DMS79 treated with DMSO at 0.1 percent for 48 hours (cell line): ENCODE results near the gene CDC42BPA.
A peak's percentile ranks its signal among the peaks of the same experiment; 100 is the strongest.
"Not testable (repeated sequence)": the region's sequence is repeated elsewhere in the genome, so short reads cannot be mapped to it uniquely, and the experiment has no call there.

Experiments used
- DNase-seq: peaks from one replicate; lab custom pipeline; 2025; lab: John Stamatoyannopoulos, UW

CDC42BPA gene

GRCh38 chr1:227306689-227307088 lies 11.6 kb downstream of the CDC42BPA start:
- DNase-seq = peak; percentile 80

DNA sequence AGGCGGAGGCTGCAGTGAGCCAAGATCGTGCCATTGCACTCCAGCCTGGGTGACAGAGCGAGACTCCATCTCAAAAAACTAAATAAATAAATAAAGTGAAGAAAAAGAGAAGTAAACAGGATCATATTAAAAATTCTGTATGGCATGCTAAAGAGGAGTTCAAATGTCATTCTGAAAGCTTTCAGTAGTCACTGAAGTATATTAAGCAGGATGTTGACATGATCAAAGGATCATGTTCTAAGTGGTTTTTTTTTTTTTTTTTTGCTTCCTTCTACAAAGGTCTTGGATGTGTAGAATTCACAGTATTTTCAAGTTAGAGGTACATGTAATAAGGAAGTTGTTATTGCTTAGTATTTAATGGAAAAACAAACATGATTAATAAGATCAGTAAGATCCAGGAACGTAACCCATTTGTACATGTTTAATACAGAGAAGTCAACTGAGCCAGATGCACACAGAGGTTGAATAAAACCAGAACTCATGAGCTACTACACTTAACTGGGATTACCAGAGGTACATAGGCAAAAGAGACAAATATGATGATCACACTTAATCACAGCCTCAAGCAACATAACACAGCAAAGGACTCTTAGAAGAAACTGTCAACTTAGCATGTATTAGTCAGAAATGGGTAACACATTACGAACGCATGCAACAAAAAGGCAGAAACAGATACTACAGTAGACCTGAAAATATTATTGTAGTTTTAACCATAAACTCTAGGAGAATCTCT lies 12.2 kb downstream of the CDC42BPA start:
- DNase-seq = peak; percentile 69

DNA sequence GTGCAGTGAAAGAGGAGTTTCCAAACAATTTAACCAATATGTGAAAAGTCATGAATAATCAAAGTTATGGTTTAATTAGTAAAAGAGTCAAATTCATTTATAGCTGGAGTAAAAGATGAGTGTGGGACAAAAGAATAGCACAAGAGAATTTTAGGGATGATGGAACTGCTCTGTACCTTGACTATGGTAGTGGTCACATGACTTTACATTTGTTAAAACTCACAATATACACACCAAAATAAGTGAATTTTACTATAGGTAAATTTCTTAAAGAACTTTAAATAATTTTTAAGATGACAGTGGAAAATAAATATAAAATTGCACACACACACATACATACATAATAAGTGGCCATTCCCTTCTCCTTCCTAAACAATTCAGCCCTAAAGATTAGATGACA lies 13.6 kb downstream of the CDC42BPA start:
- no peak for DNase-seq

DNA sequence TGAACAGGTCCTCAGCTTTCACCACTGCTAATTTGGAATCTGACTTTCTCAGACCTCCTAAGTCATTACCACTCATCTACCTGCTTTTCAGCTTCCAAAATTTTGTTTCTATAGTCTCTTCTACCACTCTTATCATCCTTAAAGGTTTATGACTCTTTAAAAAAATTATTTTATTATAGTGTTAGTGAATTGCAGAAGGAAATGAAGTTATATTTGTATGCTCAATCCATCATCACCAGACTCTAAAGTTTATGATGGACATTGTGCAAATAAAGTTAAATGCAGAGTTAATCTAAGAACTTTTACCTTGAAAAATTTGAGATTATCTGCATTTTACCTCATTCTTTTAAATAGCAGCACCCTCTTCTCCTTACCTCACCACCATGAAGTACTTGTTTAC lies 14.6 kb downstream of the CDC42BPA start:
- no peak for DNase-seq

DNA sequence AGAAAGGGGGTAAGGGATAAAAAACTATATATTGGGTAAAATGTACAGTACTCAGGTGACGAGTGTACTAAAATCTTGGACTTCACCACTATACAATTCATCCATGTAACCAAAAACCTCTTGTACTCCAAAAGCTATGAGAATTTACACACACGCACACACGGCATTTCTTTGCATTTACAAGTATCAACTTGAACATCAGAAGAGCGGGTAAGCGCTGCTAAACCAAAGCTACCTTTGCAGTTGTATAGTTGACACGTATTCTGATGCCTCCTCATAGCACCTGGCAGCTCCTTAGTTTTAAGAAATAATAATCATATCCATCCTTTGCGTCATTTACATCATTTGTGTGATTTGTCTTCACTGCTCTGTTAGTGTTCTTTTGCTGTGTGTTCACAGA lies 17.6 kb downstream of the CDC42BPA start:
- DNase-seq = no peak

- DNase-seq = no peak
Measured at GRCh38 chr1:227299688-227300087, 18.6 kb downstream of the CDC42BPA start.

DNA sequence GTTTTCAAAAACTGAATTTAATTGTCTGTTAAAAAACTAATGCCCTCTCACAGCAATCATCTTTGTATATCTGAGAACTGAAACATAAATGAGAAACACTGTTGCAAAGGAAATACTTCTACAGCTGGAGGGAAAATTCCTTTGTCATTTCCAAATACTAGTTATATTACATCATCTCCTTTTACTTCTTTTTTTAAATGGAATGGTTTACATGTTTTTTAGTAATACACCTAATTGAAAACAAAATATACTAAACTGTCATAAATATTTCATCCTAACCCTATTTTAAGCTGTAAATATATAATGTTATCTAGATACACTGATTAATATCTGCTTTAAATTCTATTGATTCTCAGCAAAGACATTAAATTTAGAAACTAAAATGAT lies 19.1 kb downstream of the CDC42BPA start:
- no peak for DNase-seq

DNA sequence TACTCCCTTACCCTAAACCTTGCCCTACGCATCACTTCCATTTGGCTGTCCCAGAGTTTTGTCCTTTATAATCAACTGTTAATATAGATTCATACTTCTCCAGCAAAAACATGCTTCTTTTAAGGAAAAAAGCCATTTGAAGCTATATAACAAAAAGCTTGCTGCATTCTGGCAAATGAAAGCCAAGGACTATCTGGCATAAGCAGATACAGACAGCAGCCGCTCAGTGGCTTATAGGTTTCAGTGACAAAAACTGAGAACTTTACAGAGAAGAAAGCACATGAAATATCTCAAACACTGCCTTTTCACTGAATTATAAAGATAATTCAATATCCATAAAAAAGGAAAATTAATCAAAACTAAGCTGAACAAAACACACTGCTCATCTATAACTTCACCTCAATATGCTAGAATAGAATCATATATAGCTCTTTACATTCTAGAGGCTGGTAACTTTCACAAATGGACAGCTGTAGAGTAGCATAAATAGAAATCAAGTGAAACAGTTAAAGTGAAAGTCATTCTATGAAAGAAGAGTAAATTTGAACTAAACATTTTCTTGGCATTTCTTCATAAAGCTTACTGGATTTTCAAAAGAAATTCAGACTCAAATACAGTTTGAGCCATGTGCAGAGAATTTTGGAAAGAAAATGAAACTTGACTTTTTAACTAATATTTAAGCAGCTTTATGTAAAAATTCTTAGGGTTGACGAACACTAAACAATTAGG lies 19.6 kb downstream of the CDC42BPA start:
- DNase-seq = no peak

DNA sequence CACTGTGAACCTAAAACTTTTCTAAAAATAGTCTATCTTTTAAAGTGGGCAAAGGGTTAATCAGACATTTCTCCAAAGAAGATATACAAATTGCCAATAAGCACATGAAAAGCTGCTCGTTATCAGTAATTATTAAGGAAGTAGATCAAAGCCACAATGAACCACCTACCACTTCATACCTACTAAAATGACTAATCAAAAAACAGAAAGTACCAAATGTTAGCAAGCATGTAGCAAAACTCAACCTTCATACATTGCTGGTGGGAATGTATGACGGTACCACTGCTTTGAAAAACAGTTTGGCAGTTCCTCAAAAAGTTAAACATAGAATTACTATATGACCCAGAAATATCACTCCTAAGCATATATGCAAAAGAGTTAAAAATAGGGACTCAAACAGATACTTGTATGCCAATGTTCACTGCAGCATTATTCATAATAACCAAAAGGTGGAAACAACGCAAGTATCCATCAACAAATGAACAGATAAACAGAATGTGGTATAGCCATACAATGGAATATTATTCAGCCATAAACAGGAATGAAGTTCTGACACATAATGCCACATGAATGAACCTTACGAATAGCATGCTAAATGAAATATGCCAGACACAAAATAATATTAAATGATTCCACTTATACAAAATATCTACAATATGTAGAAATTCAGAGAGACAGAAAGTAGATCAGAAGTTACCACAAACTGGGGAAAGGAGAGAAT lies 21.1 kb downstream of the CDC42BPA start:
- no peak for DNase-seq

- no peak for DNase-seq
Measured at GRCh38 chr1:227295609-227296008, 22.7 kb downstream of the CDC42BPA start.

GRCh38 chr1:227285745-227286144 lies 32.5 kb downstream of the CDC42BPA start:
- DNase-seq = no peak

DNA sequence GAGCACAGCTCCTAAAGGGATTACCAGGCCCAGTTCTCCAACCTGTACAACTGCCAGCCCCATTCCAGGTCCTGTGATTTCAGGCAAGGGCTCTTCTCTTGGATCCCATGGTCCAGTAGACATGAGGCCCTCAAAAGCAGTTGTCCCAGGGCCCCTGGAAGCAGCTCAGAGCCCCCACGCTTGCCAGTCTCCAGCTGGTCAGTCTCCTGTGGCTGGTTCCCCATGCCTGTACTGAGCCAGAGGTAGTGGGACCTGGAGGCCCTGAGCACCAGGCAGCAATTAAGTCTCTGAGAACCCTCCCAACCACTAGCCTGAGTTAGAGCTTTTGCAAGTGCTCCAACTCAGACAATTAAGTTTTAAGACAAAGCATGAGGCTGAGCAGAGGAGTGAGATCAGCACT lies 36.9 kb downstream of the CDC42BPA start:
- no peak for DNase-seq

- no peak for DNase-seq
Measured at GRCh38 chr1:227280836-227281235, 37.5 kb downstream of the CDC42BPA start.

DNA sequence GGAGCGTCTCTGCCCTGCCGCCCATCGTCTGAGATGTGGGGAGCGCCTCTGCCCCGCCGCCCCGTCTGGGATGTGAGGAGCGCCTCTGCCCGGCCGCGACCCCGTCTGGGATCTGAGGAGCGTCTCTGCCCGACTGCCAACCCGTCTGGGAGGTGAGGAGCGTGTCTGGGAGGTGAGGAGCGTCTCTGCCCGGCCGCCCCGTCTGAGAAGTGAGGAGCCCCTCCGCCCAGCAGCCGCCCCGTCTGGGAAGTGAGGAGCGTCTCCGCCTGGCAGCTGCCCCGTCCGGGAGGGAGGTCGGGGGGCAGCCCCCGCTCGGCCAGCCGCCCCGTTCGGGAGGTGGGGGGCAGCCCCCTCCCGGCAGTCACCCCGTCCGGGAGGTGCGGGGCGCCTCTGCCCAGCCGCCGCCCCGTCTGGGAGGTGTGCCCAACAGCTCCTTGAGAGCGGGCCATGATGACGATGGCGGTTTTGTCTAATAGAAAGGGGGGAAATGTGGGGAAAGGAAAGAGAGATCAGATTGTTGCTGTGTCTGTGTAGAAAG lies 42.1 kb downstream of the CDC42BPA start:
- DNase-seq = not testable (repeated sequence)

GRCh38 chr1:227273557-227273956 lies 44.7 kb downstream of the CDC42BPA start:
- no peak for DNase-seq

DNA sequence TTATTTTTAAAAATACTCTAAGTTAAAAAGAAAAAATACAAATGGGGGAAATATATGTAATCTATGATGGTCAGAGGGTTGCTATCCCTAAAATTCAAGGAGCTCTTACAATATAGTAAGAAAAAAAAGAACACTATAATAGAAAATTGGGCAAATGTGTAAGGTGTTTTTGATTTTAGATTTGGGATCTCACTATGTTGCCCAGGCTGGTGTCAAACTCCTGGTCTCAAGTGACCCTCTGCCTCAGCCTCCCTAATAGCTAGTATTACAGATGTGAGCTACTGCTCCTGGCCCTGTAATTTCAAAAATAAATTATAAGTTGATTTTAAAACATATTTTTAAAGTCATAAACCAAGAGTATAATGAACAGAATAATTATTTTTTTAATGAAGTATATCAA lies 45.9 kb downstream of the CDC42BPA start:
- no peak for DNase-seq

DNA sequence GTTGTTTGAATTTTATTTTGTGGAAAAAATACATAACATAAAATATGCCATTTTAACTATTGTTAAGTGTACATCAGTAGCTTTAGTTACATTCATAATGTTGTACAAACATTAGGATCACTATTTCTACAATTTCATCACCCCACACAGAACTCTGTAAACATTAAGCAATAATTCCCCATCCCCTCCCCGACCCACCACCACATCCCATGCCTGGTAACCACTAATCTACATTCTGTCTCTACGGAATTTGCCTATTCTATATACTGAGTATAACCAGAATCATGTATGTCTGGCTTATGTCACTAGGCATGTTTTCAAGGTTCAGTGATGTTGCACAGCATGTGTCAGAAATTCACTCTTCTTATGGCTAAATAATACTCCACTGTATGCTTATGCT lies 47.7 kb downstream of the CDC42BPA start:
- DNase-seq = no peak

DNA sequence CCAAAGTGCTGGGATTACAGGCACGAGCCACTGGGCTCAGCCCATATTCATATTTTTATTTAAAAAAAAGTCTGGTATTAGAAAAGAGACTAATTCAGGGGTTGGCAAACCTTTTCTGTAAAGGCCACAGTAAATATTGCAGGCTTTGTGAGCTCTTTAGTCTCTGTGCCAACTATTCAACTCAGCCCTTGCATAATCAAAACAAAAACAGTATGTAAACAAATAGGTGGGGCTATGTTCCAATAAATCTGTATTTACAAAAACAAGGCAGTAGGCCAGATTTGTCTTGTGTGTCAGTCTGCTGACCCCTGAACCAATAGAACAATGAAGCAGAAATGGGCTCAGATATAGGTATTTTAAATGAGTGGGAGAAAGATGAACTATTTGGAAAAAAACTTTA lies 49.3 kb downstream of the CDC42BPA start:
- DNase-seq = no peak

DNA sequence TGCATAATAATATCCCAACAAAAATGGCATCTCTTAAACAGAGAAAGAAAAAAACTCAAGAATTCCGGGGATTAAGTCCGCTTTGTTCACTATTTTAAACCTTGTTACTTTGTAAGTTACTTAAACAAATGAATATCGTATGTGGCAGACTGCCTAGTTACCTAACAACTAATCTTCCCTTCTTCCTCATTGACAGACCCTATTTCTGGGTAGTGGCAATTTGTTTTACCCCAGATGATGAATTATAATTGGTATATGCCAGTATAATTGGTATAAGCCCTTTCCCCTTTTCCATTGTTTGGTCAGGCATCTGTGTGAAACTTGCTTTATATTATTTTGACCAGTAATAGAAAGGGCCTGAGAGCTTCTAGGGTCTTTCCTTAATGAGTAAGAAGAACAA lies 52.4 kb downstream of the CDC42BPA start:
- DNase-seq = no peak

DNA sequence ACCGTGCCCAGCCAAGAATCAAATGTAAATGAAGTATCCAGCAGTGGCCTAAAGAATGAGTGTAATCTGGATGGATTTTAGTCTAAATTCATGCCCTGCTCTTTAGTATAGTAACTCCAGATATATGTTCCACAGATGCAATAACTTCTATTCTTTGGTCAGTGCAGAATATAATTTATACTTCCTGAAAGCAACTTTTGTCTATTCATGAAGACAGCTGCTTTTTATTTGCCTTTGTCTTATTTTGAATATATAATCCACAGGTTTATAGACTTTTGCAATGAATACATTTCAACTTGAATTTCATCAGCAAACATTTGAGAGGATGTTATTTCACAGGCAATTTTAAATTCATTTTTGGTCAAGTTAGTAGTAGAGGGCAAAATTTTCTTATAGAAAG lies 54.4 kb downstream of the CDC42BPA start:
- DNase-seq = no peak

- DNase-seq = no peak
Measured at GRCh38 chr1:227261501-227261900, 56.8 kb downstream of the CDC42BPA start.

DNA sequence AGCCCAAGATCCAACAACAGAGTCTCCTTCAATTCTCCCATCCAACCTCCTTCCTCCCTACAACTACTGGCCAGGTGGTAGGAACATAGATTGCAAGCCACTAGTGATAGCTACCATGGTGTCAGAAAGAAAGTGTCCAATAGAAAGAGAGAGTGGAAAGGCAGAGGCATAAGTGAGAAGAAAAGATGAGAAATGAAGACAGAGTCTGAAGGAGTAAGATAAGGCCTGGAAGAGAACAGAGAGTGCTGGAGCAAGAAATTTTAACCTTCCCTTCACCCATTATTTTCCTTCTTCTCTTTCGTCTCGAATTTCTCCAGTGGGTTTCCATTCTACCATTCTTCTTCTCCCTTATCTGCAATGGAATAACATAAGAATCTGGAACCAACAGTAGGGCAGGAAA lies 57.9 kb downstream of the CDC42BPA start:
- DNase-seq = no peak

GRCh38 chr1:227257964-227258363 lies 60.3 kb downstream of the CDC42BPA start:
- no peak for DNase-seq
